Glutamatergic neuron (in vitro differentiated cells): ENCODE data around the gene TENT4B. TPM values are rescaled to one million over a fixed set of nuclear protein-coding genes. Genes with fewer than 3 reads are reported as not detected.

Experiments used
- DNase-seq: peaks from one replicate; pipeline ENCODE4 v3.0.0; 2022
- H3K27ac Mint-ChIP-seq: one replicate; pipeline ENCODE4 v1.8.0; 2020; ENCODE audit warnings: mild to moderate bottlenecking, mixed read lengths, inconsistent platforms; ENCODE audit not compliant: unreplicated experiment
- H3K27me3 Mint-ChIP-seq: one replicate; pipeline ENCODE4 v1.8.0; 2020; ENCODE audit warnings: mild to moderate bottlenecking, moderate library complexity, mixed read lengths, inconsistent platforms; ENCODE audit not compliant: unreplicated experiment
- H3K36me3 Mint-ChIP-seq: one replicate; pipeline ENCODE4 v1.8.0; 2020; ENCODE audit warnings: mild to moderate bottlenecking, mixed read lengths, inconsistent platforms; ENCODE audit not compliant: unreplicated experiment
- H3K4me1 Mint-ChIP-seq: one replicate; pipeline ENCODE4 v1.8.0; 2020; ENCODE audit warnings: mild to moderate bottlenecking, low read depth, mixed read lengths, inconsistent platforms; ENCODE audit not compliant: unreplicated experiment
- H3K4me3 Mint-ChIP-seq: one replicate; pipeline ENCODE4 v1.8.0; 2020; ENCODE audit warnings: mild to moderate bottlenecking, mixed read lengths, inconsistent platforms; ENCODE audit not compliant: unreplicated experiment
- H3K9me3 Mint-ChIP-seq: one replicate; pipeline ENCODE4 v1.8.0; 2020; ENCODE audit warnings: mild to moderate bottlenecking, moderate library complexity, mixed read lengths, inconsistent platforms; ENCODE audit not compliant: unreplicated experiment
- total RNA-seq: library from RNA; stranded (reverse); fragmentation: NEBNext Ultra II Directional; extraction: Animal tissue kit (Norgen Biotek cat#: 25700); gene quantifications from one replicate; pipeline ENCODE4 v1.2.1, GENCODE V29; 2021; ENCODE audit not compliant: unreplicated experiment
- TF ChIP-seq, protein P1 (sequence below): fragments of 200-600 bp; sonication (generic); IDR thresholded peaks from one replicate; pipeline ENCODE4 v1.5.0; 2021; ENCODE audit not compliant: partially characterized antibody, unreplicated experiment

TENT4B gene
- total RNA-seq, 1 donor from 2014 or later, result 9.5 TPM

DNA sequence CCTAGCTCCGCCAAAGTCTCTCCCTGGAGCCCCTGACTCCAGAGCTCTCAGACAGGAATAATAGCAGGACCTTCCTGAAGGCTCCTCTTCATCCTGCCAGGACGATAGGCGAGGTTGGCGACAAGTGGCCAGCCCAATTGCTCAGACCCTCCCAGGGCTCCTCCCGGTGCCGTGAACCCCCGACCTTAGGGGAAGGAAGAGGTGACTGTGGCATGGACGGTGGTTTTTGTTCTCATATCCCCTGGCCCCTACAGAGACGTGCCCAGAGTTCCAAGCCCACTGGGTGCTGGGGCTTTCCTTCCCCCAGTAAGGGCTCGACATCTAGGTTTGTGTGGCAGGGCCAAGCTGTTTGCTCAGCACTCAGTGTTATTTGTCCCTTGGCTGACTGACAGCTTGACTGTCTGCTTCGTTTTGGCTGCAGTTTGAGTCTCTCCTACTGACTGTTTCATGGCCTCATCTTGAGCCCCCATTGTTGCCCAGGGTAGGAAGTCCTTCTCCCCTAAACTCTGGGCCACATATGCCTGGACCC lies 108.7 kb downstream of the TENT4B start:
- Mint-ChIP-seq H3K36me3 (no peaks in the 10 kb centered on the region), H3K27me3 (peaks cover 7% of the 10 kb centered on the region), H3K9me3 (peaks cover 10% of the 10 kb centered on the region), H3K4me1 (peaks cover 34% of the 10 kb centered on the region), H3K27ac (peak overlapping the region; percentile 59), H3K4me3 (no peak overlapping the region)
- DNase-seq, result no peak
- TF ChIP-seq, protein P1, sequence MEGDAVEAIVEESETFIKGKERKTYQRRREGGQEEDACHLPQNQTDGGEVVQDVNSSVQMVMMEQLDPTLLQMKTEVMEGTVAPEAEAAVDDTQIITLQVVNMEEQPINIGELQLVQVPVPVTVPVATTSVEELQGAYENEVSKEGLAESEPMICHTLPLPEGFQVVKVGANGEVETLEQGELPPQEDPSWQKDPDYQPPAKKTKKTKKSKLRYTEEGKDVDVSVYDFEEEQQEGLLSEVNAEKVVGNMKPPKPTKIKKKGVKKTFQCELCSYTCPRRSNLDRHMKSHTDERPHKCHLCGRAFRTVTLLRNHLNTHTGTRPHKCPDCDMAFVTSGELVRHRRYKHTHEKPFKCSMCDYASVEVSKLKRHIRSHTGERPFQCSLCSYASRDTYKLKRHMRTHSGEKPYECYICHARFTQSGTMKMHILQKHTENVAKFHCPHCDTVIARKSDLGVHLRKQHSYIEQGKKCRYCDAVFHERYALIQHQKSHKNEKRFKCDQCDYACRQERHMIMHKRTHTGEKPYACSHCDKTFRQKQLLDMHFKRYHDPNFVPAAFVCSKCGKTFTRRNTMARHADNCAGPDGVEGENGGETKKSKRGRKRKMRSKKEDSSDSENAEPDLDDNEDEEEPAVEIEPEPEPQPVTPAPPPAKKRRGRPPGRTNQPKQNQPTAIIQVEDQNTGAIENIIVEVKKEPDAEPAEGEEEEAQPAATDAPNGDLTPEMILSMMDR, result no peak

DNA sequence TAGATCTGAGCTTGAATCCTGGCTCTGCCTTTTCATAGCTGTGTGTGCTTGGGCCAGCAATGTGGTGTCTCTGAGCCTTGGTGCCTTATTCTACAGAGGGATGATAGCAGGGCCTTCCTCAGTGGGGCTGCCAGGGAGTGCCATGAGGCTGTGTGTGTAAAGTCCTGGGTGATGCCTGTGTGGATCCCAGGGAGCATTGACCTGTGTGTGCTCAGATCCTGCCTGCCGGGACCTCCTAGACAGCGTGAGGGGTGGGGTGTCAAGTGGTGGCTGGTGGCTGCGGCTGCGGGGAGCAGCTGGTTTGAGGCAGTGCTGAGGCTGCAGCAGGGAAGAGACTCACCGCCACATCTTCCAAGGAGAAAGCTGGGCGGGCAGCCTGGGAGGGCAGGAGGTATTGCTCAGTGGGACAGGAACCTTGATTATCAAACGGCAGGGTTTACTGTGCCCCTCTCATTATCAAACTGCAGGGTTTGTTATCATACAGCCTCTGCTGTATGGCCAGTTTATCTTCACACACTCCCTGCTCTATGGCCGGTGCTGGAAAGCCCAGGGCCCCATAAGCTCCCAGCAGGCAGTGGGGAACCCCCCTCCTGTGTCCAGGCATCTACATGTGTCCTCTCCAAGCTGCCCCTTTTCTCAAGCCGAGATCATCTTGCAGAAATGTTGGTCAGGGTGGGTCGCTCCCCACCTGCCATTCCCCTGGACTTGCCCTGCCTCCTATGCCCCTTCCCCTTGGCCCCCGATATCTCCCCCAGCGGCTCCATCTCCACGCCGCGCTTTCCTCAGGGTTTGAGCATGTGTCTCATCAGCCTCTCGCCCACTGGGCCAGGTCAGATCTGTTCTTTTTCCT lies 110.2 kb downstream of the TENT4B start:
- H3K4me1 Mint-ChIP-seq, result peaks cover 39% of the 10 kb centered on the region
- H3K4me3 Mint-ChIP-seq, result no peak overlapping the region
- H3K27me3 Mint-ChIP-seq, result peaks cover 7% of the 10 kb centered on the region
- peaks cover 10% of the 10 kb centered on the region for H3K9me3 Mint-ChIP-seq
- TF ChIP-seq, protein P1, result no peak
- no peaks in the 10 kb centered on the region for H3K36me3 Mint-ChIP-seq
- DNase-seq, result no peak
- H3K27ac Mint-ChIP-seq, result no peak overlapping the region

DNA sequence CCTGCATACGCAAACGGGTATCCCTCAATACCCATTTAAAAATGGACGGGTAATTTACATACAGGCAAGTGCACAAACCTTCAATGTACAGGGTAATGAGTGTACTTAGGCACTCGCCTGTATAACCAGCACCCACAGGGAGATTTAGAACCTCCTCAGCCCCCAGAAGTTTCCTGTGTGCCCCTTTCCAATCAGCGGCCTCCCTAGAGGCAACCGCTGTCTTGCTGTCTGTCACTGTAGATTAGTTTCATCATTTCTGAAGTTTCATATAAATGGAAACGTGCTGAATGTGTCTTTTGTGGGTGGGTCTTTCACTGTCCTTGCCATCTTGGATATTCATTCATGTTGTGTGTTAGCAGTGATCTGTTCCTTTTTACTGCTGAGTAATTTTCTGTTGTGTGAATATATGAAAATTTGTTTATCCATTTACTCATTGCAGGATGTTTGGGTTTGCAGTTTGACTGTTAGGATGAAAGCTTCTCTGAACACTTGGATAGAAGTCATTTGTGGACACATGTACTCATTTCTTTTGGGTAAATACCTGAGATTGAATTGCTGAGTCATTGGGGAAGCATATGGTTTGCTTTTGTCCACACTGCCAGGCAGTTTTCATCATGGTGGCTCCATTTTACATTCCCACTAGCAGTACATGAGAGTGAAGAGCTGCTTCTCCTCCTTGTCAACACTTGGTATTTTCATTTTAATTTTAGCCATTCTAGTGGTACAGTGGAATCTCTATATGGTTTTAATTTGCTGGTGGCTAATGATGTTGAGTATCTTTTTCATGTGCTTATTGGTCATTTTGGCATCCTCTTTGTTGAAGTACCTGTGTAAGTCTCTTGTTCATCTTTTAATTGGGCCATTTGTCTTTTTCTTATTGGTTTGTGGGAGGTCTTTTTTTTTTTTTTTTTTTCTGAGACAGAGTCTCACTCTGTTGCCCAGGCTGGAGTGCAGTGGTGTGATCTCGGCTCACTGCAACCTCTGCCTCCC lies 111.1 kb downstream of the TENT4B start:
- Mint-ChIP-seq H3K9me3 (peaks cover 8% of the 10 kb centered on the region), H3K27ac (no peak overlapping the region), H3K4me3 (no peak overlapping the region), H3K27me3 (peaks cover 9% of the 10 kb centered on the region), H3K4me1 (peaks cover 34% of the 10 kb centered on the region), H3K36me3 (no peaks in the 10 kb centered on the region)
- no peak for DNase-seq
- TF ChIP-seq, protein P1, result no peak

DNA sequence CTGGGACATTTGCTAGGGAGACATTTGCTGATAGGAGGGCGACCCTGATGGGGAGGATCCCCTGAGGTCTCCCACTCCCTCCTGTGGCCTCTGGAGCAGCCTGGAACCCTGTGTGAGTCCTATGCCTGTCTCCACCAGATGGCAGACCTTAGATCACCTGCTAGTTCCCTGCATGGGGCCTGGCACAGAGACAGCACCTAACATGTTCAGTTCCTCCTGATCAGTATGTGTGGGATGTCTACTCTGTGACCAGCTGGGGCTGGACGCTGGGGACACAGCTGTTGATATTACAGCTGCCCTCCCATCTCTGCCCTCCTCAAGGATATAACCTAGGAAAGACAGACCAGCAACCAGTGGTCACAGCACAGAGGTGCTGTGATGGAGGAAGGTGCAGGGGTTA lies 112.2 kb downstream of the TENT4B start:
- Mint-ChIP-seq H3K36me3 (no peaks in the 10 kb centered on the region), H3K9me3 (peaks cover 6% of the 10 kb centered on the region), H3K27ac (peak overlapping the region; percentile 30), H3K4me3 (no peak overlapping the region), H3K27me3 (peaks cover 12% of the 10 kb centered on the region), H3K4me1 (peaks cover 25% of the 10 kb centered on the region)
- TF ChIP-seq, protein P1, result no peak
- DNase-seq, result no peak
